Muscle of leg (tissue), 11 donors: ENCODE results near the gene PPP3CA. TPM values are rescaled to one million over a fixed set of nuclear protein-coding genes. Genes with fewer than 3 reads are reported as not detected.

ENCODE experiments used
- DNase-seq: peaks from one replicate; pipeline ENCODE4 v3.0.0; 2013
- H3K27ac ChIP-seq: one replicate; pipeline ENCODE4 v1.5.1; 2013; ENCODE audit warnings: mild to moderate bottlenecking, low read length, control low read depth
- H3K27me3 ChIP-seq: one replicate; pipeline ENCODE4 v1.6.1; 2013; ENCODE audit warnings: low read length; ENCODE audit not compliant: control insufficient read depth, insufficient read depth
- H3K36me3 ChIP-seq: one replicate; pipeline ENCODE4 v1.6.1; 2013; ENCODE audit warnings: low read length; ENCODE audit not compliant: control insufficient read depth, insufficient read depth
- H3K4me1 ChIP-seq: one replicate; pipeline ENCODE4 v1.6.1; 2013; ENCODE audit warnings: low read length; ENCODE audit not compliant: control insufficient read depth, insufficient read depth
- H3K4me3 ChIP-seq: one replicate; pipeline ENCODE4 v1.5.1; 2013; ENCODE audit warnings: low read length, control low read depth
- H3K9me3 ChIP-seq: replicated peaks from 2 replicates; pipeline ENCODE4 v1.6.1; 2013; ENCODE audit warnings: low read depth, low read length; ENCODE audit not compliant: control insufficient read depth
- WGBS: methylation state at CpG from one replicate; pipeline ENCODE4 v1.1.5; 2013; ENCODE audit warnings: missing lambda C conversion rate; ENCODE audit not compliant: insufficient coverage; 5-methylcytosine and 5-hydroxymethylcytosine counted together
- polyA plus RNA-seq, 8 donors: library from polyadenylated mRNA; unstranded; fragments of 120-200 nt; gene quantifications; one replicate each; pipeline versions ENCODE4 v1.2.1 to v1.2.3, GENCODE V29; 2013; ENCODE audit warnings: inconsistent platforms in 1 of 8, low replicate concordance in 1 of 8; ENCODE audit not compliant: insufficient read length in 8 of 8, insufficient read depth in 1 of 8
- total RNA-seq: library from RNA; stranded (reverse); fragments of 120-200 nt; gene quantifications from one replicate; pipeline ENCODE4 v1.2.4, GENCODE V29; 2013

PPP3CA gene
- total and polyA plus RNA-seq, 9 donors = 18.2 to 41.9 (median 29.9) TPM

- 100% methylated on average over 1 of the region's 4 CpGs for WGBS
- Histone ChIP-seq H3K9me3 (no peaks in the 10 kb centered on the region), H3K4me3 (no peak overlapping the region), H3K4me1 (no peaks in the 10 kb centered on the region), H3K36me3 (no peaks in the 10 kb centered on the region), H3K27me3 (no peaks in the 10 kb centered on the region), H3K27ac (no peak overlapping the region)
- DNase-seq = no peak
Observed at GRCh38 chr4:101282076-101282844, 65.1 kb downstream of the PPP3CA start.

DNA sequence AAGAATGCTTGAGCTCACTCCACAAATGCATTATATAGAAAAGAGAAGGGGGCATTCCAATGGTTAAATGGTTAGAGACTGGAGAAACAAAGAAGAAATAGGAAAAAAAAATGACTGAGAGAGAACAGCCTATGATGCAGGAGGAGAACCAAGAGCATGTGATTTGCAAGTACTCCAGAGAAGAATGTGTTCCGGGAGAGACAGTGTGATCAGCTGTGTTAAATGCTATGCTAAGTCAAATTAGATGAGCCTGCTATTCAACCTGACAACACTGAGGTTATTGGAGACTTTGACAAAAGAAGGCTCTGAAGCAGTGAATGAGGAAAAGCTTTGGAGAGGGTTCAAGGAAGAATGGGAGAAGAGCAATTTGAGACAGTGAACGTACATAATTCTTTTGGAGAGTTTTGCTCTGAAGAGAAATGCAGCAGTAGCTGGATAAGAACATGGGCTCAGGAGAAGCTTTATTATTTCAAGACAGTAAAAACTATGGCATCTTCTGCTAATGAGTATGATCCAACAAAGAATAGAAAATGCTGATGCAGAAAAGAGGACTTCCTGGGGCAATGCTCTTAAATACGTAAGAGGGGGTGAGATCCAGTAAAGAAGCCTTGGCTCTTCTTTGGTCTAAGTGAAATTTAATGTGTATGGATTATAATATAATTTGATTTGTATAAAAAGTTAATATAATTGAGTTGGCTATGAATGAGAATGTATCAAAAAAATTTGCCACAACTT lies 66.3 kb downstream of the PPP3CA start:
- DNase-seq = no peak
- Histone ChIP-seq H3K9me3 (no peaks in the 10 kb centered on the region), H3K36me3 (no peaks in the 10 kb centered on the region), H3K4me1 (no peaks in the 10 kb centered on the region), H3K27me3 (no peaks in the 10 kb centered on the region), H3K4me3 (no peak overlapping the region), H3K27ac (no peak overlapping the region)
- 33% methylated on average over 1 of the region's 3 CpGs for WGBS

DNA sequence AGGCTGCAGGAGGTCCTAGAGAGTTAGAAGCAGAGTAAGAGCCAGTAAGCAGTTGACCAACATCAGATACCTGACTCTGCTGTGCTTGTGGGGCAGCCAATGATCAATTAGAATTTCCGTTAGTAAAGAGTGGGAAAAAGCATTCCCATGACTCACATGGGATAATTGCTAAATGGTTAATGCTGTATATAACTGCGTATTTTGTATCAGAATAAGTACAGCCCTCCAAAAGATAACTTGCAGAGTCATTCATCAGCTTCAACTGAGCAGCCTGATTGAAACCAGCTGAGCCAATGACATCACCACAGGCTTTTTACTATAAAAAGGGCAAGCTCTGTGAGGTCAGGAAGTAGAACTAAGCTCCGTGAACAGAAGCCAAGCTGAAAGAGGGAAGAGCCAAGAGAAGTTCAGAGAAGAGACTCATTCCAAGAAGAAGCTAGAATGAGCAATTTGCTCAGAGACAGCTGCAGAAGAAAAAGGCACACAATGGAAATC lies 67.9 kb downstream of the PPP3CA start:
- no peaks in the 10 kb centered on the region for H3K27me3 ChIP-seq
- no peaks in the 10 kb centered on the region for H3K4me1 ChIP-seq
- DNase-seq = peak; percentile 97
- WGBS = 25% methylated on average over 1 of the region's 3 CpGs
- H3K36me3 ChIP-seq = no peaks in the 10 kb centered on the region
- peak overlapping the region; percentile 39 for H3K27ac ChIP-seq
- H3K4me3 ChIP-seq = no peak overlapping the region
- H3K9me3 ChIP-seq = no peaks in the 10 kb centered on the region

DNA sequence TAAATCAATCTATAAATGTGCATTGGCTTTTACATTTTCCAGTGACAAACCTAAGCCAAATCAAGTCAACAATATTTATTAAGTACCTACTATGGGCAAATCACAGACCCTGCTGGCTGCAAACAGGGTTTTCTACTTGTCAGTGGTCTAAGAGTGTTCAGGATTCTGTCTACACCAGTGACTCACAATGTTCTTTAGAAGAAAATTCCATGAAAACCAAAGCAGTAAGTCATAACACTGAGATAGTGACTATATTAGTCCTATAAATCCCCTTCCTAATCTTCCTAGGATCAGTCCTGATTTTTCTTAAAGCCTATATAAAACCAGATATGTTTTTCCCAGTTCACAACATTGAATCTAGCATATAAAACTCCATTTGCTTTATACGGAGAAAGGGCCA lies 69.7 kb downstream of the PPP3CA start:
- no peak overlapping the region for H3K4me3 ChIP-seq
- no peak for DNase-seq
- no CpG with 5 or more reads among the region's 1 CpG for WGBS
- no peaks in the 10 kb centered on the region for H3K36me3 ChIP-seq
- H3K9me3 ChIP-seq = no peaks in the 10 kb centered on the region
- no peaks in the 10 kb centered on the region for H3K27me3 ChIP-seq
- no peak overlapping the region for H3K27ac ChIP-seq
- no peaks in the 10 kb centered on the region for H3K4me1 ChIP-seq

GRCh38 chr4:101276661-101277060 lies 70.7 kb downstream of the PPP3CA start:
- Histone ChIP-seq H3K4me3 (no peak overlapping the region), H3K4me1 (no peaks in the 10 kb centered on the region), H3K9me3 (no peaks in the 10 kb centered on the region), H3K27ac (no peak overlapping the region), H3K36me3 (no peaks in the 10 kb centered on the region), H3K27me3 (no peaks in the 10 kb centered on the region)
- 89% methylated on average over 3 of the region's 3 CpGs for WGBS
- DNase-seq = no peak

DNA sequence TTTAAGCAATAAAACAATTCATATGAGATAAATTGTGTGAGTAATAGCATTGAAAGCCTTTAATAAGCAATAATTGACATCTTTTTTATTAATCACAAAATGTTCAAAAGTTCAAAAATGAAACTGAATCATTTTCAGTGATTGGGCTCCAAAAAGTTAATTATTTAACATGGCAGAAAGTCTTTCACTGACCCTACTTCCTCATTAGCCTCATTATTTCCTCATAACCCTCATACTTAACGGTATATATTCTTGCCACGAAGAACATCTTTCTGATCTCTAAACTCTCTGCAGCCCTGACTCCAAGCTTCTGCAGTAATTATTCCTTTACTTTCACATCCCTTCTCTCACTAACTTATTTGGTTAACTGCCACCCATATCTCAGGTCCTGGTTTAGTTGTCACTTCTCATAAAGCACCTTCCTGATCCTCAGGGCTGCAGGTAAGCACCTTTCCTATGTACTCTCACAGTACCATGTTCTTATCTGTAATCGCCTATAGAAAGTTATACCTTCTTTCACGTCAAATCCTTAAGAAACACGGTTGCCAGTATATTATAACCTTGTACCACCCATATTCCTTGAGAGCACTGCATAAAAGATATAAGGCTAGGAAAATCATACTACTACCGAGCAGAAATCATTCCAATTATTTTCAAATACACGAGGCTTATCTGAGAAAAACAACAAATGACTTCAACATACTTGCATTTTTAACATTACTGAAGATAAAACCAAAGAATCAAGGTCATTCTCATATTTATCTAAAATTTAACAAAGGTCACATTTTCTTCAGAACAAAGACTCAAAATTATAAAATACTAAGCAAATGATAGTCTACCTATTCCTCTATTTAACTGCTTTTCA lies 72.2 kb downstream of the PPP3CA start:
- Histone ChIP-seq H3K4me1 (no peaks in the 10 kb centered on the region), H3K4me3 (no peak overlapping the region), H3K27me3 (no peaks in the 10 kb centered on the region), H3K36me3 (no peaks in the 10 kb centered on the region), H3K9me3 (no peaks in the 10 kb centered on the region), H3K27ac (no peak overlapping the region)
- 85% methylated on average over 4 of the region's 7 CpGs for WGBS
- DNase-seq = no peak

DNA sequence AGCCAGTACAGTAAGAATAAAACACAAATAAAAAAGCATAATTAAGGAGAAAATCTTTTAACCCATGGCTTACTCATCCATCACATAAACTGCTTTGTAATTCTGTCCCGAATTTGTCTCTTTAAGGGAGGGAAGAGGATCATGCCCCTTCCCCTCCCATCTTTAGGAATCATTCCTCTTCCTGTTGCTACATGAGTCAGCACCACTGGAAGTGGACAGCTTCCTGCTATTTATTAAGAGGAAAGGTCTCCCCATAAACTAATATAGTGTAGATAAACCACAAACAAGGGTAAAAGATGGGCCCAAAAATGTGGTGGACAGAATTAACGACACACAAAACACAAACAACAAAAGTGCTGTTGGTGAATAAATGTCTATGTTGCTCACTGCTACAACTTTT lies 75.8 kb downstream of the PPP3CA start:
- Histone ChIP-seq H3K36me3 (no peaks in the 10 kb centered on the region), H3K9me3 (no peaks in the 10 kb centered on the region), H3K4me1 (no peaks in the 10 kb centered on the region), H3K27ac (no peak overlapping the region), H3K4me3 (no peak overlapping the region), H3K27me3 (no peaks in the 10 kb centered on the region)
- DNase-seq = peak; percentile 41
- WGBS = no CpG with 5 or more reads among the region's 2 CpGs

- no peaks in the 10 kb centered on the region for H3K36me3 ChIP-seq
Observed at GRCh38 chr4:101269682-101270081, 77.6 kb downstream of the PPP3CA start.

GRCh38 chr4:101265816-101266172 lies 81.5 kb downstream of the PPP3CA start:
- Histone ChIP-seq H3K4me3 (no peak overlapping the region), H3K36me3 (no peaks in the 10 kb centered on the region), H3K27me3 (no peaks in the 10 kb centered on the region), H3K4me1 (no peaks in the 10 kb centered on the region), H3K27ac (no peak overlapping the region), H3K9me3 (no peaks in the 10 kb centered on the region)
- no CpG with 5 or more reads among the region's 1 CpG for WGBS
- DNase-seq = no peak

More at GRCh38 chr4:101269682-101270081, 77.6 kb downstream of the PPP3CA start:
- Histone ChIP-seq H3K9me3 (no peaks in the 10 kb centered on the region), H3K27me3 (no peaks in the 10 kb centered on the region), H3K27ac (no peak overlapping the region), H3K4me3 (no peak overlapping the region), H3K4me1 (no peaks in the 10 kb centered on the region)
- no CpG with 5 or more reads among the region's 1 CpG for WGBS
- DNase-seq = no peak
